ENCODE measurements around the gene NOP58.

- no peak for TF ChIP-seq CTCF (conservative IDR thresholded peaks at IDR 0.05)
- TF ChIP-seq EZH2 (IDR thresholded peaks at IDR 0.05; ENCODE audit: low read depth): no peak
Measured at GRCh38 chr2:202299712-202300111, 34.1 kb downstream of the NOP58 start.

Data from PC-9 (cell line).